ACHN (cell line): Measurements from ENCODE around the gene PTGER4.

Source experiments
- DNase-seq: peaks from one replicate; pipeline ENCODE4 v3.0.0-alpha.2; 2015
- in situ Hi-C: cut with HindIII; loops from 2 replicates; pipeline ENCODE4 v1.10.0; 2017; ENCODE audit warnings: low sequenced_read_pairs, low pct_ligation_motif_present, low pct_unique_long_range_greater_than_20kb

Gene PTGER4

GRCh38 chr5:40666657-40667056 is 13.1 kb upstream of the PTGER4 start:
- DNase-seq, result no peak
- in situ Hi-C loops, result no loop called here

DNA sequence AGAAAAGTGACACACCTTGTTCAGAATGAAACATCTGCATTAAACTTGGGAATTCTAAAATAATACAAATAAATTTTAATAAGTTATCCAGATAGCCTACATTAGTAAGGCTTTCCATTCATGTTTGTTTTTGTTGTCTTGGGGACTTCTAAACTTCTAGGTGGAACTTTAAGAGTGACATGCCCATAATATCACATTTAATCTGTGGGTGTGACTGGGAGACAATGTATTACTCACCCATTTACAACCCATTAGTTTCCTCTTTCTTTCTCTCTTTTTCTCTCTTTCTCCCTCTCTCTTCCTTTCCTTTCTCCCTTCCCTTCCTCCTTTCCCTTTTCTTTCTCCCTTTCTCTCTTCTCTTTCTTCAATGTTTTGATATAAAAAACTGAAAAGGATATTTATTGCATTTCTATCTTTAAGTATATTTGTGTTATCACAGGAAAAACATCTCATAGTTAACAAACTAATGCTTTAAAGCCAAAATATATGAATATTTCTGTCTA is 12.5 kb upstream of the PTGER4 start:
- in situ Hi-C loops, result no loop called here
- DNase-seq, result no peak

DNA sequence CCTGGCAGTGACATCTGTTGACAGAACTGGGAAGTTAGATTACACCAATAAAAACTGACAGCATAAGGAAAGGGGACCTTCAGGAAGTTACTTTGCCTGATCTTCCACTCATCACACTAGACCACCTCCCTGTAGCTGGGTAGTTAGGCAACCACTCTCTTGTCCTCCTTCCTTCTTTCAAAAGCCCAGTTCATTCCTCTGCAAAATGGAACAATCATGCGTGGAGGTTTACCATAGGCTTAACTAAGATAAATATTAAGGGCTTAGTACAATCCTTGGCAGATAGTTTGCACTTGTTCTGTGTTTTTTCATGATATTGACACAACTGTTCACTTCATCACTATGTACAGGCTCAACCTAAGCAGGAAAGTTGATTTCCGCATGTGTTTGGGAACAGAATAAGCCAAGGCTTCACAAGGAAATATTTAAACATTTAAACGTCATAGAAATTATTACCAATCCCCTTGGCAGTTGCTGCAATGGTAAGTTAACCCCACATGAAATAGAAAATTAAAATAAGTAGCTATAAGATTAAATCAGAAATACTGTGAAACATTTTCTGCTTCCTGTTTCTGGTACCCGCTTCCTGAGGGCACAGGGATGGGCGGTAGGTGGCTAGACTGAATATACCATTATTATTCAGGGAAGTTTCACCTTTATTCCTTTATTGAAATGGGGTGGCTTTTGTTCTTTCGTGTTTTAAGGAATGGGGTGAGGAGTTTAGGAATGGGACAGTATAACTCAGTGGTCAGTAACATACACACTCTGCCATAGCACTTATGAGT is 9.9 kb upstream of the PTGER4 start:
- in situ Hi-C loops, result no loop called here
- no peak for DNase-seq

DNA sequence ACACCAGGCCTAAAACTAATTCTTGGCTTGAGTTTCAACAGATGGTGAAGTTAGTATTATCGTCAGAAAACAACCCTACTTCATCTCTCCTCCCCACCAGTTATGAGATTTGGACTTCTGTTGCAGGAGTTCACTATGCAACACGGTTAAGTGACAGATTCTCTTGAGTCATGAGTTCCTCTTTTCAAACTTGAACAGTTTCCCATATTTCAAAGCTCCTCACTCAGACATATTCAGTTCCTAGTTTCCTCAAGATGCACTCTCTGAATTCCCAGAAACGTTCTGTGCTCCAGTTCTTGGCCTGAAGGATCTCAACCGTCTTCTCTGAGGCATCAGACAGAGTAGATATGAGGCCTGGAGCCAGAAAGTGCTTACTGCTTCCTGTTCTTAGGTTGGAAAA is 7.3 kb upstream of the PTGER4 start:
- DNase-seq, result no peak
- in situ Hi-C loops, result no loop called here

GRCh38 chr5:40674661-40675235 is 5.0 kb upstream of the PTGER4 start:
- in situ Hi-C loops, result no loop called here
- no peak for DNase-seq

DNA sequence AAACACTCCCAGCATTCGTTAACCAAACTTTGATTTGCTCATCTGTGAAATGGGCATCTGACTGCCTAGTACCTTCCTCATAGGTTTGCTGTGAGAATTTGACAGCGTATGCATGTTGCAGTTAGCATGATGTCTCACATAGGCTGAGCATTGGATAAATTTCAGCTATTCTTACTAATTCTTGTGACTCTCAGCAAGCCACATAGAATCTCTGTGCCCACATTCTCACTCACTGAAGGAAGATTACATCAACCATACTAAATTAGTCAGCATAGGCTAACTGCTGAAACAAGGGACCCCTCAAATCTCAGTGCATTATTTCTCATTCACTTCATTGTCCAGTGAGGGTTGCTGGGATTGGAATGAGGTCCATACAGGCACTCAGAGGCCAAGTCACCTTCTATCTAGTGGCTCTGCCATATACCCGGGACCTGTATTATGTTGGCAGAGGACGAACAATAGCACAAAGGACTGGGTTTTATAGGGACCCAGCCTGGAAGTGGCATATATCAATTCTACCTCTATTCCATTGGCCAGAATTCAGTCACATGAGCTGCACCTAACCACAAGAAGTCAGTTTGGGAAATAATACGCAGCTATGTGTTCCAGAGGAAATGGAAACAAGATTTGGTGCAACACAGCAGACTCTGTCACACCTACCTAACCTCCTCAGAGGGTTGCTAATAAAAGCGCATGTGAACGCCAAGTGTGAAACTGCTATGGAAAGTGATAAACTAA is 4.2 kb upstream of the PTGER4 start:
- in situ Hi-C loops, result no loop called here

GRCh38 chr5:40676613-40677343 is 2.9 kb upstream of the PTGER4 start:
- peak; percentile 57 for DNase-seq
- in situ Hi-C loops, result no loop called here

More for the DNA sequence above, 4.2 kb upstream of the PTGER4 start:
- DNase-seq, result no peak

DNA sequence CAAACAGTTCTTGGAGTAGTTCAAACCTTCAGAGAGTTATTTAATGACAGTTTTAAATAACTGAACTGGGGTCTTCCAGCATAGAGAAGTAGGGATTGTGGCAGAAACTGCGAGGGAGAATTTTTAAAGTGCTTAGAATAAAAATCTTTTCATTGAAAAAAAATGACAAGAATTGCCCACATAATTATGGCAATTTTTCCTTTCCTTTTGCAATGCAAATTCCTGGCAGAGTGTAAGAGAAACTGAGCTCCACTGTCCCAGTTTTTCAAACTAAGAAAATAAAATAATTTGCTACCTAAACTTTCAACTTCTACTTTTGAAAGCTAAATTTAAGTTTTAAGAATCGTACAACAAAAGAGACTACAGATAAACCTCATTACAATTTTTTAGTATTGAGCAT is 2.3 kb upstream of the PTGER4 start:
- in situ Hi-C loops, result no loop called here
- DNase-seq, result no peak

DNA sequence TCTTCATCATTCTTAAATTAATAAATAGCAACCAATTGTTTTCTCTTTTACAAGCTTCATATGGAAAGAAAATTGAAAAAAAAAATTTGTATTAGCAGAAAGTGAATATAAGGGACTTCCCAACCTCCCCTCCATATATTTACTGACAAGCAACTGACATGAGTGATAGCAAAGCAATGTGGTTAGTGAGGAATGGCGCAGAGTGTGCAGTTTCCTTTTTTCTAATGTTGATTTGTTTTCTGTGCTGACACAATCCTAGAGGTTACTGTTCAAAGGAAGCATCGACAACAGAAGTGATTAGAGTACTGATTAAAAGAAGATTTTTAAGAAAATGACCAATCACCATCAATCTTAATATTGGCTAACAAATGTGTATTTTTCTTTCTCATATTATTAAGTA is 1.7 kb upstream of the PTGER4 start:
- peak; percentile 19 for DNase-seq
- in situ Hi-C loops, result no loop called here

DNA sequence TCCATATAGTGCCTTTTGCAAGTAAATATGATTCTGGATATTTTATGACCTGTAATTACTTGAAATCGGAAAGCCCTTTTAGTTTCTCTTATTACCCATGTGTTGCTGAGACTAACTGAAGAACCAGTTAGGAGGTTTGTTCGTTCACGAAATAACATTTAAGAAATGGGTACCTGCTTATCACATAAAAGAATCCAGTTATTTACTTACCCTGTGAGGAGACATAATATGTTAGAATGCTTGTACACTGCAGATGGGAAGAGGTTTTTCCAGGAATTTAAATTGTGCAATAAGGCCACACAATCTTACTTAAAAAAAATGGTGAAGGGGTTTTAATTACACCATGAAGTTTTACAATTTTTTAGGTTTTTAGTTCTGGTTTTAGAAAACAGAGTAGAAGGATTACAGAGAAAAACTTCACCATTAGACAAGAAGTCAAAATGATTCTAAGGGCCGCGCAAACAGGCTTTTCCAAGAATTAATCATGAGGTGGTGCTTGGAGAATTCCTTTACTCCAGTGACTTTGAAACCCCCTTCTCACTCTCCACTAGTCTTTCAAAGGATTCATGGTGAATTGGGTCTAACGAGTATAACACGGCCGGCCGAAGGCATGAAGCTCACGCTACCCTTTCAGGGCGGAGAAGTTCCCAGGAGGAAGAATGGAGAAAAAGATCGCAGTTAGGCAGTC is 1.1 kb upstream of the PTGER4 start:
- no peak for DNase-seq
- in situ Hi-C loops, result no loop called here

DNA sequence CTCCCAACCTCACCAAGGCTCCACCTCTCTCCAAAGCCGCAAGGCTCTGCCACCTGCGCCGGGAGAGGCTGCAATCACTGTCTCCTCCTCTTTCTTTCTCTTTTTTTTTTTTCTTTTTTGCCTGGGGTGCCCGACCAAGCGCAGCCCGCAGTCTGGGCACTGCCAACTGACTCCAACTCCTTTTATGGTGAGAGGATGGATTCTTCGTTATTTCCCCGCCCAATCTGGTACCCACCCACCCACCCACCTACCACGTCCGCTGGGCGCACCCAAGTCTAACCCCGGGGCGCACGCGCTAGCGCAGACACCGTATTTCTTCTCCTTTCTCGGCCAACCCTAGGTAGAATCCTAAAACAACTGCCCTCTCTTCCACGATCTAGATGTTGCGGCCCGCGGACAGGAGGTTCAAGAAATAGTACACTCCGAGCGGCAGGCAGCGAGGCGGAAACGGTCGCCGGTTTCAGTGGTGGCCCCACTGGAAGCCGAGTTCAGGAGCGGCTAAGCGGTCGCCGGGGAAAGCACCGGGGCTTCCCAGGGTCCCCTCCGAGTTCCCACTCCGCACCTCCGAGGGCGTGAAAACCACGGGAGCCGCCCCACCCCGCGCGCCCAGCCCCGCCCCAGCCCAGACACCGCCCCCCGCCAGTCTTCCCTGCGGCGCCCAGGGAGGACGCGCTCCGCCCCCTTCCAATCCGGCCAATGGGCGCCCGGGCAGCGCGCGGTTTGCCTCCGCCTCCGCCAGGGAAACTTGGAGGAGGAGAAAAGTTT is 385 bp upstream of the PTGER4 start:
- DNase-seq, result peak; percentile 93
- in situ Hi-C loops, result no loop called here

- DNase-seq, result no peak
- in situ Hi-C loops, result no loop called here
Measured at GRCh38 chr5:40680741-40681362, 1.1 kb downstream of the PTGER4 start.

DNA sequence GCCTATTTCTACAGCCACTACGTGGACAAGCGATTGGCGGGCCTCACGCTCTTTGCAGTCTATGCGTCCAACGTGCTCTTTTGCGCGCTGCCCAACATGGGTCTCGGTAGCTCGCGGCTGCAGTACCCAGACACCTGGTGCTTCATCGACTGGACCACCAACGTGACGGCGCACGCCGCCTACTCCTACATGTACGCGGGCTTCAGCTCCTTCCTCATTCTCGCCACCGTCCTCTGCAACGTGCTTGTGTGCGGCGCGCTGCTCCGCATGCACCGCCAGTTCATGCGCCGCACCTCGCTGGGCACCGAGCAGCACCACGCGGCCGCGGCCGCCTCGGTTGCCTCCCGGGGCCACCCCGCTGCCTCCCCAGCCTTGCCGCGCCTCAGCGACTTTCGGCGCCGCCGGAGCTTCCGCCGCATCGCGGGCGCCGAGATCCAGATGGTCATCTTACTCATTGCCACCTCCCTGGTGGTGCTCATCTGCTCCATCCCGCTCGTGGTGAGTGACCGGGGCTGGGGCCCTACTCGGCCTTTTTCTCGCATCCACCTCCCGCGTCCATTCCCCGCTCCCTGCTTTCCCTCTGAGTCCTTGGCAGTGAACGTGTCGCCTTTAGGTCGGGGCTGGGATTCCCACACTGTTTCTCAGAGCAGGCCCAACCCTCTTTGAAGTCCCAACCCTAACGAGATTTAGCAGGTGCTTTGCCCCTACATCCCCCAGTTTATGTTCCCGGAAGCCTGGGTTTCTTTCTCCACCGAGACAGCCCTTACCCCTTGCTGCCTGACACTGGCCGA is 1.8 kb downstream of the PTGER4 start:
- in situ Hi-C loops, result no loop called here
- no peak for DNase-seq

GRCh38 chr5:40682154-40683017 is 2.7 kb downstream of the PTGER4 start:
- no peak for DNase-seq
- in situ Hi-C loops, result no loop called here

DNA sequence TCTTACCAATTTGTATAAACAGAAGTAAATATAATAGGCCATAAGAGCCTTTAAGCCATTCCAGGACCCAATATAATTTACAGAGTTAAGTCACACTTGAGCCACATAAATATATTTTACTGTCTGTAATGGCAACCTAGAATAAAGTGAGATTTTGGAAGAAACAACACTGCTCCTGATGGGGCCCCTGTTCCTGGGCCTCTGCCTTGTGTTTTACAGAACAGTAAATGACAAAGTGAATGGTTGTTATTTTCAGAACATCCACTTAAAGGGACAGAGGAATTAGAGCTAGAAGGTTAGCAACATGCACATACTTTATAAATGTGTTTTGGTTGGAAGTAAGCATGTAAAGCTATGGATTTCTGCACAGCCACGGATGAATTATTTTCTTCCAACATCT is 3.6 kb downstream of the PTGER4 start:
- no peak for DNase-seq
- in situ Hi-C loops, result no loop called here

DNA sequence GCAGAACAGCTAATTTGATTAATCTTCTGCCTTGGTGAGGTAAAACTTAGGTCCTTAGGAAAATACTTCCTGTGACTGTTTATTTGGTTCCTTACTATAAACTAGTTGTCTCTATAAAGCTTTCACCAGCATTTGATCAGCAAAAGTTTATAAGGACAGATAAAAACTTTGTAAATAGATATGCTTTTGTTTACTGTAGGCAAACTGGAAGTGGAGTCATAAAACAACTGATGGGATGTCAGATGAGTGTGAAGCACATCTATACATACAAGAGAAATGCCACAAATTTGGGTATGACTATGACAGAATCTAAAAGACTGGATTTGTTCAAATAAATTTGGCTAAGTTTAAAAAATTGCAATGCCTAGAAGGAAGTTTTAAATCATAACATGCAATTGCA is 5.5 kb downstream of the PTGER4 start:
- no peak for DNase-seq
- in situ Hi-C loops, result no loop called here
